ENCODE results near the gene TAF1C. TPM values are rescaled to one million over a fixed set of nuclear protein-coding genes. Genes with fewer than 3 reads are reported as not detected.

TAF1C gene
- total RNA-seq, 1 donor from 2014 or later, result 83.7 TPM

DNA sequence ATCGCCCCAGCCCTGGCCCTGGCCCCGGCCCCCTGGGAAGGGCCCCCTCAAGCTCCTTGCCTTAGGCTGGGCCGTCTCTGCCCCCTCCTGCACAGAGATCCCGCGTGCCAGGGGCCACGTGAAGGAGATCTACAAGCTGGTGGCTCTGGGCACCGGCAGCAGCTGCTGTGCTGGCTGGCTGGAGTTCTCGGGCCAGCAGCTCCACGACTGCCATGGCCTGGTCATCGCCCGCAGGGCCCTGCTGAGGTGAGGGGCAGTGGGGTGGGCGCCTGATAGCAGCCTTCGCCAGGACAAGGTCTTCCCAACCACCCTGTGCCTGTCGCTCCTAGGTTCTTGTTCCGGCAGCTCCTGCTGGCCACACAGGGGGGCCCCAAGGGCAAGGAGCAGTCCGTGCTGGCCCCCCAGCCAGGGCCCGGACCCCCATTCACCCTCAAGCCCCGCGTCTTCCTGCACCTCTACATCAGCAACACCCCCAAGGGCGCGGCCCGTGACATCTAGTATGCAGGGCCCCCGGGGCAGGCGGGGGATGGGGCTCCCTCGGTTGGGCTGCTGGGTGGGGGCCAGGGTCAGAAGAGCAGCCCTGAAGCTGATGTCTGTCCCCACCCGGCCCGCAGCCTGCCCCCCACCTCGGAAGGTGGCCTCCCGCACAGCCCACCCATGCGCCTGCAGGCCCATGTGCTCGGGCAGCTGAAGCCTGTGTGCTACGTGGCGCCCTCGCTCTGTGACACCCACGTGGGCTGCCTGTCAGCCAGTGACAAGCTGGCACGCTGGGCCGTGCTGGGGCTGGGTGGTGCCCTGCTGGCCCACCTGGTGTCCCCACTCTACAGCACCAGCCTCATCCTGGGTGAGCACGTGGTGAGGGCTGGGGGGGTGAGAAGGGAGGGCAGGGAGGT is 8.6 kb upstream of the TAF1C start:
- no peaks in the 10 kb centered on the region for H3K9me3 Mint-ChIP-seq
- H3K36me3 Mint-ChIP-seq, result no peaks in the 10 kb centered on the region
- H3K27me3 Mint-ChIP-seq, result no peaks in the 10 kb centered on the region
- H3K4me3 Mint-ChIP-seq, result no peak overlapping the region
- no peak for DNase-seq (ENCODE audit: extremely low spot score, unreplicated experiment)
- TF ChIP-seq, protein P1, sequence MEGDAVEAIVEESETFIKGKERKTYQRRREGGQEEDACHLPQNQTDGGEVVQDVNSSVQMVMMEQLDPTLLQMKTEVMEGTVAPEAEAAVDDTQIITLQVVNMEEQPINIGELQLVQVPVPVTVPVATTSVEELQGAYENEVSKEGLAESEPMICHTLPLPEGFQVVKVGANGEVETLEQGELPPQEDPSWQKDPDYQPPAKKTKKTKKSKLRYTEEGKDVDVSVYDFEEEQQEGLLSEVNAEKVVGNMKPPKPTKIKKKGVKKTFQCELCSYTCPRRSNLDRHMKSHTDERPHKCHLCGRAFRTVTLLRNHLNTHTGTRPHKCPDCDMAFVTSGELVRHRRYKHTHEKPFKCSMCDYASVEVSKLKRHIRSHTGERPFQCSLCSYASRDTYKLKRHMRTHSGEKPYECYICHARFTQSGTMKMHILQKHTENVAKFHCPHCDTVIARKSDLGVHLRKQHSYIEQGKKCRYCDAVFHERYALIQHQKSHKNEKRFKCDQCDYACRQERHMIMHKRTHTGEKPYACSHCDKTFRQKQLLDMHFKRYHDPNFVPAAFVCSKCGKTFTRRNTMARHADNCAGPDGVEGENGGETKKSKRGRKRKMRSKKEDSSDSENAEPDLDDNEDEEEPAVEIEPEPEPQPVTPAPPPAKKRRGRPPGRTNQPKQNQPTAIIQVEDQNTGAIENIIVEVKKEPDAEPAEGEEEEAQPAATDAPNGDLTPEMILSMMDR (conservative IDR thresholded peaks at IDR 0.05), result no peak
- peaks cover 14% of the 10 kb centered on the region for H3K4me1 Mint-ChIP-seq (ENCODE audit: unreplicated experiment)
- no peak overlapping the region for H3K27ac Mint-ChIP-seq

DNA sequence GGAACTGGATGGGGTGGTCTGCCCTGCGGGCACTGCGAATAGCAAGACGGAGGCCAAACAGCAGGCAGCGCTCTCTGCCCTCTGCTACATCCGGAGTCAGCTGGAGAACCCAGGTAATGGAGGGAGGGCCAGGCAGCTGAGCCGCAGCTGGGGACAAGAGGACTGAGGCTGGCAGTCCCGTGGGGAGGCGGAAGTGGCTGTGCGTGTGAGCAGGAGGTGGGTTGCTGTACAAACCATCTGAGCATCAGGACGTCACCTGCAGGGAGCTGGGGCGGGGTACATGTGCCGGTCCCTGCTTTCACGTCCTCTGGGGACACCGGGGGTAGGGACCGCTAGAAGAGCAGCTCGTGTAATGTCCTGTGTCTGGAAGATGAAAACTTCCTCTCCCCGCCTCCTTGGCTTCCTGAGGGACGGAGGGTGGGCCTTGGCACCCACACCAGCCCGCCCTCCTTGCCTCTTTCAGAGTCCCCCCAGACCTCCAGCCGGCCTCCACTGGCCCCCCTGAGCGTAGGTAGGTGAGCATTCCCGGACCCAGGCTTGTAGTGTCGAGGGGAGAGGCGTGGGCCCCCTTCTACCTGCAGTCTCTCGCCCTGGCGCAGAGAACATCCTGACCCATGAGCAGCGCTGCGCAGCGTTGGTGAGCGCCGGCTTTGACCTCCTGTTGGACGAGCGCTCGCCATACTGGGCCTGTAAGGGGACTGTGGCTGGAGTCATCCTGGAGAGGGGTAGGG is 7.8 kb upstream of the TAF1C start:
- Mint-ChIP-seq H3K4me3 (no peak overlapping the region), H3K9me3 (no peaks in the 10 kb centered on the region), H3K4me1 (ENCODE audit: unreplicated experiment) (peaks cover 14% of the 10 kb centered on the region), H3K36me3 (no peaks in the 10 kb centered on the region), H3K27me3 (no peaks in the 10 kb centered on the region), H3K27ac (no peak overlapping the region)
- DNase-seq (ENCODE audit: extremely low spot score, unreplicated experiment), result no peak
- TF ChIP-seq, protein P1 (conservative IDR thresholded peaks at IDR 0.05), result no peak

DNA sequence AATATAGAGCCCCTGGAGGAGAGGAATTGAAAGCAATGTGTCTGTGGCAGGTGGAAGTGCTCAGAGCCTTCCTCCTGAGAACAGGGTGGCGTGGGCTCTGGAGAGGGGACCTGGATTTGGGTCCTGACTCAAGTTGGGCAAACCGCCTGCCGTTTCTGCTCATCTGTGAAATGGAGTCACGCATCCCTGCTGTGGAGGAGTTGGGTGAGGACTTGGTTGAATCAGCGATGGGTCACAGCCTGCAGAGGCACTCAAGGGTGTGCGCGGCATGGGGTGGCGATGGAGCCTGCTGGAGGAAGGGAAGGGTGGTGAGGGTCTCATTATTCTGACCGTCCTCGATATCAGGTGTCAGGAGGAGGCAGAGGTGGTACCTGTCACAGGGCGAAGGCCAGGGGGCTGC is 7.2 kb upstream of the TAF1C start:
- H3K36me3 Mint-ChIP-seq, result no peaks in the 10 kb centered on the region
- TF ChIP-seq, protein P1 (conservative IDR thresholded peaks at IDR 0.05), result no peak
- no peak overlapping the region for H3K27ac Mint-ChIP-seq
- H3K27me3 Mint-ChIP-seq, result no peaks in the 10 kb centered on the region
- H3K4me3 Mint-ChIP-seq, result no peak overlapping the region
- peaks cover 13% of the 10 kb centered on the region for H3K4me1 Mint-ChIP-seq (ENCODE audit: unreplicated experiment)
- DNase-seq (ENCODE audit: extremely low spot score, unreplicated experiment), result no peak
- H3K9me3 Mint-ChIP-seq, result no peaks in the 10 kb centered on the region

DNA sequence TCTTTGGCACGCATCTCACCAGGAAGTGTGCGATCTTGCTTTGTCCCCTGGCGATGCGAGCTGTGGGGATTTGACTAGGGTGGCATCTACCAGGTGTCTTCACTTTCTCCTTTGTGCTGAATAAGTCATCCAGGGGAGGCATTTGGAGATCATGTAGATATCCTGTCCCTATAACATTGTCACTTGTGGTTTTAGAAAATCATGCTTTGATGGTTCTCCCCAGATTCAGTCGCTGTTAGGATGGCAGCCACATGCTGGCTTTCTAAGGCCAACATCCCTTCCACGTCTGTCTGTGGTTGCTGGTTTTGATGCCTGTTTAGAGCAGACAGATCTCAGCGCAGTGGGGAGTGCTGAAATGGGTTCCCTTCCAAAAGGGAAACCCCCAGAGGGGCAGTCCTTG is 6.6 kb upstream of the TAF1C start:
- no peaks in the 10 kb centered on the region for H3K36me3 Mint-ChIP-seq
- no peaks in the 10 kb centered on the region for H3K27me3 Mint-ChIP-seq
- H3K4me1 Mint-ChIP-seq (ENCODE audit: unreplicated experiment), result peaks cover 10% of the 10 kb centered on the region
- no peak for DNase-seq (ENCODE audit: extremely low spot score, unreplicated experiment)
- no peak overlapping the region for H3K4me3 Mint-ChIP-seq
- H3K9me3 Mint-ChIP-seq, result no peaks in the 10 kb centered on the region
- TF ChIP-seq, protein P1 (conservative IDR thresholded peaks at IDR 0.05), result no peak
- H3K27ac Mint-ChIP-seq, result no peak overlapping the region

GRCh38 chr16:84191466-84191865 is 4.6 kb upstream of the TAF1C start:
- no peak overlapping the region for H3K4me3 Mint-ChIP-seq
- TF ChIP-seq, protein P1 (conservative IDR thresholded peaks at IDR 0.05), result no peak
- H3K36me3 Mint-ChIP-seq, result no peaks in the 10 kb centered on the region
- H3K27ac Mint-ChIP-seq, result no peak overlapping the region
- no peak for DNase-seq (ENCODE audit: extremely low spot score, unreplicated experiment)
- H3K4me1 Mint-ChIP-seq (ENCODE audit: unreplicated experiment), result peaks cover 10% of the 10 kb centered on the region
- H3K27me3 Mint-ChIP-seq, result no peaks in the 10 kb centered on the region
- no peaks in the 10 kb centered on the region for H3K9me3 Mint-ChIP-seq
